HG02840 (cell line): ENCODE results near the gene PTPRK.

Experiments
- ATAC-seq: cut with Tn5 transposase; IDR thresholded peaks from one replicate; pipeline ENCODE4 v1.9.1; 2021; ENCODE audit warnings: mild to moderate bottlenecking, moderate library complexity, moderate number of reproducible peaks; ENCODE audit not compliant: unreplicated experiment, low FRiP score

PTPRK gene

DNA sequence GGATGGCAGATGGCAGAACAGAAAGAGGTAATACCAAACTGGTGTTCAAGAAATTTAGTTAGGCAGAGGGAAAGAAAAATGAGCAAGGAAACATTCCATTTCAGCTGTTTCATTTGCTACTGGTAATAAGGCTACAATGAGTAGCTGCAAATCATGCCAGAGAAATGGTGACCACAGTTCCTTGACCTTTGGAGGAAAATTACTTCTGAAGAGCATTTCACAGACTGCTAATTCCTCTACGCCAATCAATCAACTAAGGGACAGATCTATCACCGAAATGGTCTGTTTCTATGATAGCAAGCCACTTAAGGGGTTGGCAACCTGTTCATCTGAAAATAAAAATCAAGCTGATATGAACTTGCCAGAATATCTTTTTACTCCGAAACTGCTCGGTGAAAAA is 119.5 kb downstream of the PTPRK start:
- no peak for ATAC-seq

DNA sequence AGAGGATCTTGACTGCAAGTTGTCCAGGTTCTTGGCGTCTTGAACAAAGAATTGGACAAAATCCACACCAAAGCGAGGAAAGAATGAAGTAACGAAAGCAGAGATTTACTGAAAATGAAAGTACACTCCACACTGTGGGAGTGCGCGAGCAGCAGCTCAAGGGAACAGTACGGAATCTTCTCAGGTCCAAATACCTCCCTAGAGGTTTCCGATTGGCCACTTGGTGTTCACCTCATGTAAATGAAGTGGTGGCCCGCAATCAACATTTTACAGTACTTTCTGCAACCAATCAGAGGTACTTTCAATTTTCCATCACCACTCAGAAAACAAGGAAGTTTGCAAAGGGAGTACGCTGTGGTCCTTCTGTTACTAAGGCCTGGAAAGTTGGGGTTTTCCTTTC is 122.4 kb downstream of the PTPRK start:
- ATAC-seq: no peak

DNA sequence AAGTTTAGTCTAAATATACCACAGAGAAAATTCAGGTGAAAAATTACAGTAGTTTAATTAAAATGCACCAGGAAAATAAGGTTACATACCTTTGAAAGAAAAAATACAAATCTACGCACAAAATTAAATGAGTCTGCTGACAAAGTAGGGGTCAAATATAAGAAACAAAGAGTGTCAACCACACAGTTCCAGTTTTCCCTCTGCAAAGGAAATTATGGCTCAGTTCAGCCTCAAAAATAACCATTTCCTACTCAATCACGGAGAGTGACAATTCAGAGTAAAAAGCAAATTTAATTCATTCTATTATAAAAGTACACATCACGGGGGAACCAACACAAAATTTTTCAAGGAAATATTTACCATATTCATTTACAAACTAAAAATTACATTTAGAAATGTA is 124.8 kb downstream of the PTPRK start:
- ATAC-seq: no peak

DNA sequence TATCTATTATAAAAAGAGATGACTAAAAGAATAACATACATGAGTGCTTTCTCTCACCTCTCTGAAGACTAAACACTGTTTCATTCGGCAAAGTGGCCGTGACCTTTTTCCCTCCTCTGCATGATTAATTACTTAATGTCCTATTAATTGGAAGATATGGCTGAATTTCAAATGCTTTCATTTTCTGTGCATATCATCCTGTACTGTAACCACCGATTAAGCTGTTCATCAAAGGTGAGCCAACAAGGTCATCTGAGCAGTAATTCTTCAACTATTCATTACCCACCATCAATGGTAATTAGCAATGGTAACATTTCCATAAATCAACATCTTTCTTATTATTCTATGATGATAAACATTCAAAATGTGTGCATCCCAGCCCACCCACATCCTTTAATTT is 125.2 kb downstream of the PTPRK start:
- no peak for ATAC-seq

DNA sequence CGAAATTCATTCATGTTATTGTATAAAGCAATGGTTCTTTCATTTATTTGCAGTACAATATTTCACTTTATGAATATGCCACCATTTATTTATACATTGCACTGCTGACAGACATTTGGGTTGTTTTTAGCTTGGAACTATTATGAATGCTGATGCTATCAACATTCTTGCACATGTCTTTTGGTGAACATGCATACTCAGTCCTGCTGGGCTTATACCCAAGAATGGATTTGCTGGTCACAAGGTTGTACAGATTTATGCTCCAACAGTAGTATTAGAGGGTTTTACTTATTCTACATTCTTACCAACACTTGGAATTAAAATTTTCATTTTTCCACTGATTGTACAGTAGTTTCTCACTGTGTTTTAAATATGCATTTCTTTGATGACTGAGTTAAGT is 126.2 kb downstream of the PTPRK start:
- ATAC-seq: no peak

DNA sequence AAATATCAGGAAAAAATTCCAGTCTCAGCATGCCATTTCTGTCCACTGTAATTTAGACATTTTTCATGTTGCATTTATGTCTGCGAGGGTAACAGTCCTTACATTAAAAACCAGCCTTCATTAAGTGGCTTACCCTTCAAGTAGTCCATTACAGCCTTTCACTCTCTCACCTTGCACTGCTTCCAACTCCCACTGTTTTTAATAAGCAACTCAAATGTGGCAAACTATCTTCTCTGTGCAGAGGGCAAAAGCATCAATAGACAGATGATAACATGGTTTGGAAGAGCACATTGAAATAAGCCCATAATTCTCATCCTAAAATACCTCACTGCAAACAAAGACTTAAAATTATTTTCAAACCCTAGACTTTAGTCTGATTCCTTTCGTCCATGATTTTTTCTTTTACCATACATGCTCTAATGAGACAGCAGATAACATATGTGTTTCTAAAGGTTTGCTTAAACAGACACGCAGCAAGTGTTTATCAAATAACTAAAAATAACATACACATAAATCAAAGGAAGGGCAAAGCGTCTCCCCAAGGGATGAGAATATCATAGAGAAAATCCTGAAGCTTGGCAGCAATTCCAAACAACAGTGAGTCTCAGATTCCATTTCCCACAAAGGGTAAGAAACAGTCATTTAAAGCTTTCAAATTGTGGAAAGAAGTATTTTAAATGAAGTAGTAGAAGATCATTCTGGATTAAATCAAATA is 130.4 kb downstream of the PTPRK start:
- ATAC-seq: no peak

DNA sequence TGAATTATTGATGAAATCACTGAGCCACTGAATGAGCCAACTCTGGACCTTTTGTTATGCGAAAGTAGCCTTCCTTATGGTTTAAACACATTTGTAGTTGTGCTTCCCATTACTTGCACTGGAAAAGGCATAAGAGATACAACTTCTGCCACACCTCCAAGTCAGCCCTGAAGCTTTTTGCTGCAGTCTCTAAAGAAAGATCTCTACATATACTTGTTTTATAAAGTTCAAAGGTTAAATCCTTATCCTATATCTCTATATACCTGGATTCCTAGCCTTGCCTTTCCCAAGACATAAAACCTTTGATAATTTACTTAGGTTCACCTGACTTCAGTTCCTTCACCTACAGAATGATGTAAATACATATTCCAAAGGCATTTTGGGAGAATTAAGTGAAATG is 132.0 kb downstream of the PTPRK start:
- no peak for ATAC-seq

DNA sequence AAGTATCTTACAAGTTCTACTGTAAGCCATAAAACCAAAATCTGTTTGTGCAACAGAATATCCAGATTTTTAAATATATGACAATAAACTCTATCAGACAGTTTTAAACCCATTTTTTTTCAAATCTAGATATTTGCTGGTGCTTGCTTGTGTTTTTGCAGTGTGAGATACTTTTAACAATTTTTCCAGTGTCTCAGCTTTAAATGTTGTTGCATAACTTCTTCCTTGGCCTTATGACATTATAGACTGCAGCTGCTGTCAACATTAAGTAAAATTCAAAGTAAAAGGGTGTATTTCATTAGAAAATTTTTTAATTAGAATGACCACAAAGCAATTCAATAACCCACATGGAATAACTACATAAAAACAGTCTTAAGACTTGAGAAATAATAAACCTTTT is 139.5 kb downstream of the PTPRK start:
- ATAC-seq: no peak

DNA sequence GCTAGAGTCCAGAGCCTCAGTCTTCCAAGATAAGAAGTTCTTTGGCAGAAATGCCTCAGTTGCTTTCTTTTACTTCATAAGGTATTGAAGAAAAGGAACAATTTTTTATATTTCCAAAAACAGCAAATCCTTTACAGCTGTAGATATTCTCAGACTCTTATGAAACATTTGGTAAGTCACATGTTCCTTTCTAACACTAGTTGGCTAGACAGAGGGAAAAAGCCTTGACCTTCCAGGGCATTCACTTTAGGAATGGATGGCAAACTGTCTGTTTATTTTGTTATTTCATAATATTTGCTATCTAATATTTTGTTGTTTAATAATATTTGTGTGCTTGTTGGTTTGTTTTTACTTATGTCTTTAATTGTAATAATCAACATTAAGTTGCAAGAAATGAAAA is 140.8 kb downstream of the PTPRK start:
- ATAC-seq: no peak

DNA sequence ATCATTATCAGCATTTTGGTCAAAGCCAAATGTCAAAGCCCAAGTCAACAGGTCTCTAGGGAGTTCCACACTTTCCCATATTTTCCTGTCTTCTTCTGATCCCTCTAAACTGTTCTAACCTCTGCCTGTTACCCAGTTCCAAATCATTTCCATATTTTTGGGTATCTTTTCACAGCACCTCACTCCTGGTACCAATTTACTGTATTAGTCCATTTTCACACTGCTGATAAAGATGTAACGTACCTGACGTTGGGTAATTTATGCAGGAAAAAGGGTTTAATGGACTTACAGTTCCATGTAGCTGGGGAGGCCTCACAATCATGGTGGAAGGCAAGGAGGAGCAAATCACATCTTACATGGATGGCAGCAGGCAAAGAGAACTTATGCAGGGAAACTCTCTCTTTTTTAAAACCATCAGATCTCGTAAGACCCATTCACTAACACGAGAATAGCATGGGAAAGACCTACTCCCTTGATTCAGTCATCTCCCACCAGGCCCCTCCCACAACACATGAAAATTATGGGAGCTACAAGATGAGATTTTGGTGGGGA is 143.4 kb downstream of the PTPRK start:
- ATAC-seq: no peak

DNA sequence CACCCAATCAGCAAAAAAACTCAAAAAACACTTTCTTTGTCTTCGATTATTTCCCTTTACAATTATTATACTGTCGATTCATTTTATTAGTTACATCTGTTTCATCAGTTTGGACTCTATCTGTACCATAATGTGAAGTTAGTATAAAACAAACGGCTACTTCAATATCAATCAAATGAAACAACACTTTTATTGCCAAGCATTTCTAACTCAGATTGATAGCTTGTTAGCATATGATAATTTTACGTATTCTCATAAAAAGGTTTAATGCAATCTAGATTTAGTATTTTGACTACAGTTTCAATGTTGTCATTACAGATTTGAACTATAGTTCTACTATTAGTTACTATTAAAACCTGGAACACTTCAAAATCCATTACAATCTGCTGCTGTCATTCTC is 149.3 kb downstream of the PTPRK start:
- ATAC-seq: no peak

DNA sequence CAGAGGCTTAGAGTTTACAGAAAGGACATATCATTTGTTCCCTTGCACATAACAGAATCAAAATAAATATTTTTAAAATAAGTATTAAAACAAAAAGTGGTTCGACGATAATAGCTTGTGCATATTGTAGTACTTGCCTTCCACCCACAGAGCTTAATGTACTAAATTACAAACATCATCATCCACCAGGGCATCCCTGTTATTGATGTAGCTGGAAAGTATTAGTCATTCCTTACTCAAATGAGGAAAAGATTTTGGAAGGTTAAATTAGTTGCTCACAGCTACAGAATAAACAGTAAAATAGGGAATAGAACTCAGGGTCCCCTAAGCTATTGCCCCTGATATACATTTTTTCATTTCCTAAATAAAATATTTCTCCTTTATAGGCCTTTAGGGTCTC is 150.3 kb downstream of the PTPRK start:
- ATAC-seq: no peak

DNA sequence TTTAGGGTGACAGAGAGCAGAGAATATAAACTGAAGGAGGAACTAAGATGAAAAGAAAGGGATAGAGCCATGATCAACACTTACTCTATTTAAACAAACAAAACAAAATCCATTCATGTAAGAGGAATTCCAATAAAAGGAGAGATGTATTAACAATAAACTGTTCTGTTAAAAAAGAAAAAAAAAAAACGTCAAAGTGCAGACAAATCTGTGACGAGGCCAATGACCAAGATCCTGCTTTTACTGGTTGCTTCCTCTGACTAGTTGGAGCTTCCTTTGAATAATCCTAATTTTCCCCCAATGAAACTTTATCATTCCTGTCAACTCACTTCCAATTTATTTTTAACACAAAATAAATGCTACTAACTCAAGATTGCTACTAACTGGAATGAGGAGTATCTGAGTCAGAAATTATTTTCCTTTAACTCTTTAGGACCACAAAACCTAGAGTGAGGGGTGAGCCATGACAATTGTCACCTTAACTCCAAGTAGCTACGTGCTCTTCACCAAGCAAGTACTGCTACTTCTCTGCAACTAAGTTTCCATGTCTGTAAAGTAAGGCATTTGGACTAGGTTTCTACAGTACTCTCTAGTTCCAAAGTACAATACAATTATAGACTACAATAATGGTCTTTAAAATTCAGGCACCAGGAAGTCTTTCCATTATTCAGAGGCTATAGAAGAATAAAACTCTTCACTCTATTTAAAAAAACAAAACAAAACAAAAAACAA is 152.0 kb downstream of the PTPRK start:
- no peak for ATAC-seq

DNA sequence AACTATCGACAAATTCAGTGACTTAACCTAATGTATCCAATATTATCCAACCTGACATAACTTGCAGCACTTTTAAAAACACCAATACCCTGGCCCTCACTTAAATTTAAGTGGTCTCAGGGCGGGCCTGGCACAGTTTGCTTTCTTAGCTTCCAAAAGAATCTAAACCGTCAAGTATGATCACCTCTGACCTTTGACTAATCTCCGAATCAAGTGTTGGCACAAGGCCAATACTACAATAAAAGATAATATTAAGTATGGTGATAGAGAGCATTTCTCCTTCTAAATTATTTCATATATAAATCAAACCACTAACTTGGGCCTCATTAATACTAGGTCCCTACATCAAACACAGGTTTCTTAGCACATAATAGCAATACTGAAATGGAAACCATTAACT is 153.0 kb downstream of the PTPRK start:
- ATAC-seq: no peak

DNA sequence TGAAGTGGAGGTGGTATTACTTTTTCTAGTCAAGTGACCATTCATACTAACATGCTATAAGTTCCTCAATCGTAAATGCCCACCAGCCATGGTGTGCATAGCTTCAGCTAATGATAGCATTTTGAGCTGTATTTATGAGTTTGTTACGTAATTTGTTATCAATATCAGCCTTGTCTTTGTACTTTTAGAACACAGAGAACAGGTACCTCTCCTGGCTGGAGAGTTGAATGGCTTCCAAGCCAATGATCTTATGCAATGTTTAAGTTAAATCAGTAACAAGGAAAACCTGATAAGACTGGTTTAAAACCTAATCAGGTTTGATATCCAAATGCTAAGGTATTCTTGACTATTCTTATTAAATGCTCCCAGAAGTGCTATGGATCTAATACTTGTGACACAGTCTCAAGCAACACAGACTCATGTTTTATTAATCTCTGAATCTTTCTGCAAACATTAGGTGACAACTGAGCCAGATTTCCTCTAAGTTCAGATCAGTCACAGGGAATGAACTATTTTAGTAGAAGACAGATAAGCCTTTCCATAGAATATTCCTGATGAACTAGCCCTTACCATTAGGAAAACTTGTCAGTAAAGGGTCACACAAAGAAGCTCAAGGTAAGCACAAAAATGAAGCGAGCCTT is 154.8 kb downstream of the PTPRK start:
- ATAC-seq: no peak

DNA sequence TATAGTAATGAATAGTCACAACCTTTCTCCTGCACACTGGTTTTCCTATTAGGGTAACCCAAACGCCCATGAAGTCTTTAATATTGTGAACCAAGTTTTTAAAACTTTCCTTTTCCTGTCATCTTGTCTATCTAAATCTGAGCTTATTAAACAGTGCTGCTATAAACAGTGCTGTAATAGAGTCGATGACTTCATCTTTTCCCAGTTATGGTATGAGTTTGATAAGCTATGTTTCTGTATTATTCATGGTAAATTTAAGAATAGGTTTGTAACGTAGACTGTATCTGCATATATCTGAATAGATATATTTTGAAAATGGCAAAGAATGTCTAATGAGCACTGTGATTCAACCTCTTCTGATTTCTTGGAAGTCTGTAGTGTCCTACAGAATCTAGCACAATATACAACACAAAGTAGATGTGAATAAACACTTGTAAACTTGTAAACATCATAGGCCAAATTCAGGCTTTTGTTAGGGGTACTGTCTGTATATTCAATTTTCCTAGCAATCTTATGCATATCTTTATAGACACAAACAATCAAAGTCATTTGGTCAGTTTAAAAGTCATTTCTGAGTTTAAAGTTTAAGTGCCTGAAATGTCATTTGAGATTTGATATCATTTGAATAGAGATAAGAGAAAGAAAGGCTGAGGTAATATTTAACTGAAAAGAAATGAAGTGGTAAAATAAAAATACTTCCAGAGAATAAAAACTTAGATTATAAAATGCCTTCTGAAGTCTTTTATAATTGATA is 155.5 kb downstream of the PTPRK start:
- ATAC-seq: no peak

DNA sequence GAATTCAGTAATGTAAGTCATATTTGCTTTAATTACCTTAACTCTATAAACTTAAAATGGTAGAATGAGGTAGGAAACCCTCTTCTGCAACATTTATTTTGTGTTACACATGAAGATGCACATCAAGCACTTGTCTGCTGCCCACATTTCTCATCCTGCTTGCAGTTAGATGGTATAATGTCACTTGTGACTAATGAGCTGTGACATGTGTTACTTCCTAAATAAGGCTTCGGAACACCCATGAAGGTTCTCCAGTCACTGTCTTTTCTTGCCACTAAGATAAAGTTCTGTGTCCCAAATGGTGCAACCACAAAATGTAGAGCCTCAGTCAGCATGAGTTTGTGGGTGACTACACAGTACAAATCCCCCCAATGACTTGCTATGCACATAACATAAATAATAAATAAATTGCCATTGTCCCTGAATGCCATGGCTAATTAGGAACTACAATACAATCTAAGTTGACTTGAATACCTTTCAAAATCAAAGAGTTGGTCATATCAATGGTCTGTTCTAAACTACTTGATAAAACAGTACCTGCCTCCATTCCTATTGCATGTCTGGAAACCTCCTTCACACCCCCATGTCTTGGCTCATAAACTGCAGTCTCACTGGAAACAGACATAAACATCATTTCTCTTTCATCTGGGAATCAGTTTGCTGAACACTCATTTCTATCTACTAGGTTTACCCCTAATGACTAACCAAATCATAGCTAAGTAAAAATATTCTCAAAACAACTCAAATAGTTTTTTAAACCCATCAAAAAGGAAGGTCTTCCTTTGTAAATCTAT is 157.2 kb downstream of the PTPRK start:
- no peak for ATAC-seq

DNA sequence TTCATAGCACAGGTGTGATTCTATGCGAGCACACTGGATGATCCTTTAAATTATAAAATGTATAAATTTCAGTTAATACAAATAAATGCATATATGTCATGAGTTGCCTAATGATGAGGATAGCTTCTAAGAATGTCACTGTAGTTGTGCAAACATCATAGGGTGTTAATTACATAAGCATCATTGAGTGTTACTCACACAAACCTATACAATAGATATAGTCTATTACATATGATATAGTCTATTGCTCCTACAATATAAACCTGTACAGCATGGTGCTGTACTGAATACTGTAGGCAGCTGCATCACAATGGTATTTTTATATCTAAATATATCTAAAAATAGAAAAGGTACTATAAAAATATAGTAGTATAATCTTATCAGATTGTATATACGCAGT is 159.0 kb downstream of the PTPRK start:
- no peak for ATAC-seq

DNA sequence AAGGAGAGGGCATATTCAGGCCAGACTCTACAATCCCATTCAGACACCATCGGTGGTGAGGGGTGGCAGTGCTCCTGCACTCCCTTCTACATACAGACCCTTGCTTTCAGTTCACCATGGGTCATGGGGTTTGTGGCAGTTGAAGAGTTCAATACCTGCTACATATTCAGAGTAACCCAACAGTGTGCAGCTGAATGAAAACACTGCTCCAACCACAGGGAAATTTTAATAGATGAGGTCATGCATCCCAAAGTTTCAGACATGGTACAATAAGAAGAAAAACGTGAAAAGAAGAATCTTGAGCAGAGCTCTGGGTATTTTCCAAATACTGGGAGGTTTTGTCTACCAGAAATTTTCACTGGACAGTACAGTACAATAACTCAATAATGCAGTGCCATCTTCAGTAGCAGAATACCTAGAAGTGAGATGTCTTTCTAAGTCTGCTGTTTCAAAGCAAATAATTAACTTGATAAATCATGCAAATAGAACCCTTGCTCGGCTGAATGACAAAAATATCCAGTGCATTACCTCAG is 162.1 kb downstream of the PTPRK start:
- no peak for ATAC-seq
